ENCODE data around the gene C12orf60.

The C12orf60 gene

GRCh38 chr12:14802247-14802646 lies 1.2 kb upstream of the C12orf60 start:
- H3K27me3 ChIP-seq (ENCODE audit: control insufficient read depth, low read length) = no peaks in the 10 kb centered on the region
- peak overlapping the region; percentile 97 for H3K4me3 ChIP-seq (ENCODE audit: low read length)
- H3F3A ChIP-seq (ENCODE audit: control insufficient read depth, insufficient read depth) = no peaks in the 10 kb centered on the region
- H3K36me3 ChIP-seq (ENCODE audit: control insufficient read depth, low read length) = peaks cover 52% of the 10 kb centered on the region
- H3K27ac ChIP-seq (ENCODE audit: low read depth, low read length) = no peak overlapping the region
- no peaks in the 10 kb centered on the region for H3K9me3 ChIP-seq (ENCODE audit: control insufficient read depth, insufficient read depth, low read length)
- peaks cover 6% of the 10 kb centered on the region; the same call in 1 of the 2 replicates for H4K20me1 ChIP-seq (ENCODE audit: control insufficient read depth, insufficient read depth, low read depth, low read length)
- H3K4me1 ChIP-seq (ENCODE audit: control insufficient read depth, low read length) = peaks cover 27% of the 10 kb centered on the region
- no peak for TF ChIP-seq EZH2phosphoT487 (IDR thresholded peaks at IDR 0.05; ENCODE audit: borderline replicate concordance, low read length)
- no peak for TF ChIP-seq CTCF (IDR thresholded peaks at IDR 0.05; ENCODE audit: low read depth, low read length, poor library complexity, severe bottlenecking)
- no peaks in the 10 kb centered on the region for H3K9me2 ChIP-seq (replicated peaks; ENCODE audit: control insufficient read depth, low read length)
- H3K79me2 ChIP-seq (ENCODE audit: control insufficient read depth, low read length) = peaks cover 67% of the 10 kb centered on the region
- peak overlapping the region; percentile 76 for H3K4me2 ChIP-seq (ENCODE audit: low read length)

- Histone ChIP-seq H3K79me2 (ENCODE audit: control insufficient read depth, low read length) (peaks cover 65% of the 10 kb centered on the region), H3K27me3 (ENCODE audit: control insufficient read depth, low read length) (no peaks in the 10 kb centered on the region)
Measured at GRCh38 chr12:14802721-14803010, 804 bp upstream of the C12orf60 start.

GRCh38 chr12:14803830-14804160 lies 325 bp downstream of the C12orf60 start:
- TF ChIP-seq CTCF (IDR thresholded peaks at IDR 0.05; ENCODE audit: low read depth, low read length, poor library complexity, severe bottlenecking) = no peak

More at GRCh38 chr12:14802721-14803010, 804 bp upstream of the C12orf60 start:
- no peaks in the 10 kb centered on the region for H3K9me3 ChIP-seq (ENCODE audit: control insufficient read depth, insufficient read depth, low read length)
- H3K4me2 ChIP-seq (ENCODE audit: low read length) = peak overlapping the region; percentile 76
- peak overlapping the region; percentile 51 for H3K27ac ChIP-seq (ENCODE audit: low read depth, low read length)
- no peaks in the 10 kb centered on the region for H3K9me2 ChIP-seq (replicated peaks; ENCODE audit: control insufficient read depth, low read length)
- peaks cover 48% of the 10 kb centered on the region for H3K36me3 ChIP-seq (ENCODE audit: control insufficient read depth, low read length)
- TF ChIP-seq CTCF (IDR thresholded peaks at IDR 0.05; ENCODE audit: low read depth, low read length, poor library complexity, severe bottlenecking) (no peak), EZH2phosphoT487 (IDR thresholded peaks at IDR 0.05; ENCODE audit: borderline replicate concordance, low read length) (no peak)
- peaks cover 27% of the 10 kb centered on the region for H3K4me1 ChIP-seq (ENCODE audit: control insufficient read depth, low read length)
- H3F3A ChIP-seq (ENCODE audit: control insufficient read depth, insufficient read depth) = no peaks in the 10 kb centered on the region
- H4K20me1 ChIP-seq (ENCODE audit: control insufficient read depth, insufficient read depth, low read depth, low read length) = peaks cover 6% of the 10 kb centered on the region; the same call in 1 of the 2 replicates
- H3K4me3 ChIP-seq (ENCODE audit: low read length) = peak overlapping the region; percentile 97

More at GRCh38 chr12:14803830-14804160, 325 bp downstream of the C12orf60 start:
- no peaks in the 10 kb centered on the region for H3K9me2 ChIP-seq (replicated peaks; ENCODE audit: control insufficient read depth, low read length)
- peaks cover 56% of the 10 kb centered on the region for H3K79me2 ChIP-seq (ENCODE audit: control insufficient read depth, low read length)
- no peaks in the 10 kb centered on the region for H3K9me3 ChIP-seq (ENCODE audit: control insufficient read depth, insufficient read depth, low read length)
- peak overlapping the region; percentile 76 for H3K4me2 ChIP-seq (ENCODE audit: low read length)
- no peaks in the 10 kb centered on the region for H3F3A ChIP-seq (ENCODE audit: control insufficient read depth, insufficient read depth)
- peak overlapping the region; percentile 97 for H3K4me3 ChIP-seq (ENCODE audit: low read length)
- H3K27me3 ChIP-seq (ENCODE audit: control insufficient read depth, low read length) = no peaks in the 10 kb centered on the region
- H3K36me3 ChIP-seq (ENCODE audit: control insufficient read depth, low read length) = peaks cover 37% of the 10 kb centered on the region
- H4K20me1 ChIP-seq (ENCODE audit: control insufficient read depth, insufficient read depth, low read depth, low read length) = peaks cover 6% of the 10 kb centered on the region; the same call in 1 of the 2 replicates
- H3K27ac ChIP-seq (ENCODE audit: low read depth, low read length) = peak overlapping the region; percentile 27
- H3K4me1 ChIP-seq (ENCODE audit: control insufficient read depth, low read length) = peaks cover 27% of the 10 kb centered on the region
